Bone marrow (tissue), 2 donors: ENCODE data around the gene CKLF.
"Not testable (repeated sequence)": the region's sequence is repeated elsewhere in the genome, so short reads cannot be mapped to it uniquely, and the experiment has no call there.

Experiments used
- DNase-seq, 2 donors: peaks; one replicate each; lab custom pipeline; 2025; lab: John Stamatoyannopoulos, UW

Gene CKLF

DNA sequence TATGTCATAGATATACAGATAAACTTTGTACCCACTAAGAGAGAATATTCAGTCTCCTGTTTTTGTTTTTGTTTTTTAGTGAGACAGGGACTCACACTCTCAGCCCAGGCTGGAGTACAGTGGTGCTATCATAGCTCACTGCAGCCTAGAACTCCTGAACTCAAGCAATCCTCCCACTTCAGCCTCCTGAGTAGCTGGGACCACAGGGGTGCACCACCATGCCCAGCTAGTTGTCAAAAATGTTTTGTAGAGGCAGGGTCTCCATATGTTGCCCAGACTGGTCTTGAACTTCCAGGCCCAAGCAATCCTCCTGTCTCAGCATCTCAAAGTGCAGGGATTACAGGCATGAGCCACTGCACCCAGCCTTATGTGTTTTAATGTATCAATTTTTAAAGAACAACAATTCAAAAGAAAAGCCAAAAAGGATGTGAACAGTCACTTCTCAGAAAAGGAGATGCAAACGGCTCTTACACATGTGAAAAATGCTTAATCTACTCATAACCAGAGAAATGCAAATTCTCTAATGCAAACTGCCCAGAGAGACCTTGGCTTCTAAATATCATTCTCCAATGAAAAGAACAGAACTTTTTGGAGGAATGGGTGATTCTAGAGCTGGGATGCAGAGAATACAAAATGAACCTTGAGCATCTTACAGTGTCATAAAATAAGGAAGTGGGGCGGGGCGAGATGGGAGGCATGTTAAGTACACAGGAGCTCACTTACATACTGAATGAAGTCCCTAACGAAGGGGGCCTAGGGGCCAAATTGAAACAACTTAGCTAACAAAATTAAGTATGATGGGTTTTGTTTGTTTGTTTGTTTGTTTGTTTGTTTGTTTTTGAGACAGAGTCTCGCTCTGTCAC is 44.8 kb downstream of the CKLF start:
- DNase-seq: peak in 1 of 2 donors; percentile 20

- peak in 1 of 2 donors; percentile 75 for DNase-seq
Measured at GRCh38 chr16:66598111-66598510, 45.7 kb downstream of the CKLF start.

GRCh38 chr16:66599726-66600125 is 47.4 kb downstream of the CKLF start:
- DNase-seq: no peak

- no peak for DNase-seq
Measured at GRCh38 chr16:66600477-66600876, 48.1 kb downstream of the CKLF start.

DNA sequence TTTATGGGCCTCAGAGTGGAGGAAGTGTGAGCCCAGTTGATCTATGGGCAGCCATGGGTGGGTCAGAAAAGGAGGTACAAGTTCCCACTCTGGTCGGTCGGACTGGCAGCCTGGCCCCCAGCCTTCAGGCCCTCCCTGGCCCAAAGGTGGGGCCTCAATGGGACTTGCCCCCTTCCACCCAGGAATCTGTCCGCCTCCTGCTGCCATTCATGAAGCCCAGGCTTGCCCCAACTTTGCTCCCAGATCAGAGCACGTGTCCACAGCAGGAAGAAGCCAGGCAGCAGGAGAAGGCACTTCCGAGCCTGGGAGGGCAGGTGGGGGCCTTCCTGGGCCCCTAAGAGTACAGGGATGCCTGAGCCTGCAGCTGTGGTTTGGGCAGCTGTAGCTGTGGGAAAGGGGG is 49.1 kb downstream of the CKLF start:
- no peak for DNase-seq

DNA sequence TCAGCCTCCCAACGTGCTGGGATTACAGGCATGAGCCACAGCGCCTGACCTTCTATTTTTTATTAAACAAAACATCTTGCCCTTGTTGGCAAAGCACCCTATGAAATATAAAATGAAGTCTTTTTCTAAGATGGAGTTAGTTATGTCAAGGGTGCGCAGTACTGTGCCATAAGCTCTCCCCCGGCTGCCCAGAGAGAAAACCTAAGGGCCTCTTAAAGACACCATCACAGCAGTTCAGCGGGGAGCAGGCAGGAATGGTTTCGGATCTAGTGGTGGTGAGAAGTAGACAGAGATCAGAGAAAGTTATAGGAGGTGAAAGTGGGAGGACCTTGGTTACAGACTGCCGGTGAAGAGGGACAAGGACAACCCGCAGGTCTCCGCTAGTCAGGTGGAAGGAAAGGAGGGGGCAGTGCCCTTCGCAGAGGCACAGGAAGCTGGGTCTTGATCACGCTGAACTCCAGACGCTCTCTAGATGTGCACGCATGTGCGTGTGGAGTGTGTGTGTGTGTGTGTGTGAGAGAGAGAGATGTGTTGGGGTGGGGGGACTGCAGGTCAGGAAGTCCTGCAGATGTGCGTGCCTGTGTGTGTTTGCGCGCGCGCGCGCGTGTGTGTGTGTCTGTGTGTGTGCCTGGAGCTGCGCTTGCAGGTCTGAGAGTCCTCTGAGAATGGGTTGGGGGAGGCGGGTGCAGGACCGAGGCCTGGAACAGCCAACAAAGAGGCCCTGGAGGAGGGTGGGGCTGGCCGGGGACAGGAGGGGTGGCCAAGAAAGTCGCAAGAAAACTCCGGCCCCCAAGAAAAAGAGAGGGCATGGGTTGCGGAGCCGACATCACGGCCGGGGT is 51.4 kb downstream of the CKLF start:
- peak; percentile 36 to 86 for DNase-seq

DNA sequence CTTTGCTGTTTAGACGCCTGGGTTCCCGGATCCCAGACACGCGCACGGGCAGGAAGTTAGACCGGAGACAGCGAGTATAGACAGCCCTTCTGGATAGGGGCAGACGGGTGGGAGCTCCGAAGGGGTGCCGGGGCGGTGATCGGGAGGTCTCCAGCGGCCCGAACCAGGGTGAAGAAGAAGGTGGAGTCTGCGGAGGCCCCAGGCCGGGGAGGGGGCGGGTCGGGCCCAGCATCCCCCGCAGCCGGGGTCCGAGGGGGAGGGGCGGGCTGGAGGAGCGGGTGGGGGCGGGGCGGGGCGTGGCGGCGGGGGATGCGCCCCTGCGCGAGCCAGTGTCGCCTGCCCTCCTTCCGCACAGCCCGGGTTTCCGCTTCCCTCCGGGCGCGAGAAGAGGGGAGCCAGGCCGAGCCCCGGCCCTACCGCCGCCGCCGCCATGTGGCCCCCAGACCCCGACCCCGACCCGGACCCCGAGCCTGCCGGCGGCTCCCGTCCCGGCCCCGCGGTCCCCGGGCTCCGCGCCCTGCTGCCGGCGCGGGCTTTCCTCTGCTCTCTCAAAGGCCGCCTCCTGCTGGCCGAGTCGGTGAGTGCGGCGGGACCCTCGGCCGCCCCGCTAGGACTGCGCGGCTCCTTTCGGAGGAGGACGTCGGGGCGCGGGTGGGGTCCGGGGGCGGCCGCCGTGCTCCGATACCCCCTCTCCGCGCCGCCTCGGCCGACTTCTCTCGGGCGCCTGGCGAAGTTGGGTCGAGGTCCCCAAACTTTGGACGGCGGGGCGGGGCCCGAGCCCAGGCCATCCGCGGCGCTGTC is 52.2 kb downstream of the CKLF start, which contains the start of gene CMTM3:
TSS of gene CMTM3 (plus strand) at position 329 of the 801 bp plus-strand sequence. CDS start at position 431, 102 bp downstream.
- DNase-seq: peak; percentile 70 to 82

DNA sequence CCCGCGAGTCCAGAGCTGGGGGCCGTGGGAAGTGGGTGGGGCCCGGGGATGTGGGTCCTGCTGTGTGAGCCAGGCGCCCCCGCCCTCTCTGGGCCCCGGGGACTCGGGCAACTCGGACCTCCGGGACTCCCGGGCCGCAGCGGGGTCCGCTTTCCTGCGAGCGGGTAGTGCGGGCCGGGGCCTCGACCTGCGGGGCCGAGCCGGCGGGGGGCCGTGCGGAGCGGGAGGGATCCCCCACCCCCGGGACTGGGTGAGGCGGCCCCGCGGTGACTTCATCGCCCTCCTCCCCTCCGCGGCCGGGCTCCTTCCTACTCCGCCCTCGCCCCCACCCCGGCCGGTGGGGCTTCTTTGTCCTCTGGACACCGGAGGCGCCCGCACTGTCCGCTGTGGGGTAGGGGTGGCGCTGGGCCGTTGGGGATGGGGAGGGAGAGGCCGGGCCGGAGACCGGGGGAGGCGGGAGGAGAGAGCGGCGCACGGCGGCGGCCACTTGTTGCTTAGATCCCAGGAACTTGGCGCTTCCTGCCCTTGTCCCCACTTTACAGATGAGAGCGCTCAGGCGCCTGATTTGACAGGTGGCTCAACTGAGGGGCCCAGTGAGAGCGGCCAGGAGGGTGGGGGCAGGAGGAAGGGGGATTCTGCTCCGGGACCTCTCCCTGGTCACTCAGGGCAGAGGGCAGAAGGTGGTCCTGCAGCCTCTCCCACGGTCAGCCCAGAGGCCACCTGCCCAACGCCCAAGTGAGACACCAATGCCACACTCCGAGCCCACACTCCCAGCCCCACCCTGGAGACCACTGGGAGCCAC is 53.0 kb downstream of the CKLF start:
- DNase-seq: peak in 1 of 2 donors; percentile 75

- no peak for DNase-seq
Measured at GRCh38 chr16:66605979-66606751, 53.8 kb downstream of the CKLF start.

GRCh38 chr16:66608241-66609138 is 56.1 kb downstream of the CKLF start:
- DNase-seq: peak; percentile 29 to 49

GRCh38 chr16:66609139-66609510 is 56.7 kb downstream of the CKLF start:
- DNase-seq: no peak

GRCh38 chr16:66610111-66610820 is 57.9 kb downstream of the CKLF start:
- DNase-seq: no peak

DNA sequence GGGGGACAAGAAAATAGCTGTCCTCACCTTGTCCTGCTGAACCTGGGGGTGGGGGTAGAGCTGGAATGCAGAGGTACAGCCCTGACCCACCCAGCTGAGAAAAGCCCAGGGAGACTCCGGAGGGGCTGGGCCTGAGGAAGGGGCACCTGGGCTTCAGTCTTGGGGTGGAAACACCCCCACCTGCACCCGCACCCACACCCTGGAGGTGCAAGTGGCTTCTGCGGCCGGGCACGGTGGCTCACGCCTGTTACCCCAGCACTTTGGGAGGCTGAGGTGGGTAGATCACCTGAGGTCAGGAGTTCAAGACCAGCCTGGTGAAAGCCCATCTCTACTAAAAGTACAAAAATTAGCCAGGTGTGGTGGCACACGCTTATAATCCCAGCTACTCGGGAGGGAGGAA is 59.5 kb downstream of the CKLF start:
- not testable (repeated sequence) for DNase-seq

GRCh38 chr16:66612422-66612821 is 60.0 kb downstream of the CKLF start:
- no peak for DNase-seq

DNA sequence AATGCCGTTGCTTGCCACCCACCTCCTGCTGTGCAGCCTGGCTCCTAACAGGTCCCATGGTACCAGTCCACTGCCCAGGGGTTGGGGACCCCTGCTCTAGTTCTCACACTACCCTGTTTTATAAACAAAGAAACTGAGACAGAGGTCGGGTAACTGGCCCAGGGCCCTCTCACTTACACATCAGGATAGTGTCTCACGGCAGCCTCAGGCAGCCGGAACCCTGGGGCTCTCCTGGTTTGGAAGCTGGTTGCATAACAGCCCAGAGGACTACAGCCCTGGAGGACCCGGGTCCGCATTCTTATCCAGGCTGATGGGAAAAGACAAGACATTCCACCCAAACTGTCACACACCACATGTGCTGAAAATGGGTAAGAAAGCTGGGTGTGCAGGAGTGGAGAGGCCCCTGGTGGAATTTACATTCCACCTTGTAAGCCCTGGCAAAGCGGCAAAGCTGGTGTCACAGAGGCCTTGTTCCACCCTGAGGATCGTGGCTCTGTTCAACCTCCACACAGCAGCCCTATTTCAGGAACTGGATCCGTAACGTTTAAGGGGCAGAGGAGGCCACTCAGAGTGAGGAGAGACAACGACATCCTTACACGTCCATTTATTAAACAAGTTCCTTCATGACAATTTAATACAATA is 61.9 kb downstream of the CKLF start:
- no peak for DNase-seq
